ENCODE results near the gene GPSM3. TPM values are rescaled to one million over a fixed set of nuclear protein-coding genes. Genes with fewer than 3 reads are reported as not detected.

The GPSM3 gene
- total RNA-seq, 4 donors from 2014 or later: 5.9 to 17.7 (median 8.8) TPM

- H3K4me1 ChIP-seq: peaks cover 0 to 72% (median 26%) of the 10 kb centered on the region in 4 donors
- H3K27ac ChIP-seq: peak overlapping the region in 2 of 4 donors; percentile 98 to 100
- H3K9me3 ChIP-seq: no peaks in the 10 kb centered on the region
- peaks cover 0 to 48% (median 16%) of the 10 kb centered on the region in 3 donors for H3K36me3 ChIP-seq
- DNase-seq (ENCODE audit: low spot score in 2 of 2): no peak
- H3K27me3 ChIP-seq: no peaks in the 10 kb centered on the region
- TF ChIP-seq CTCF (IDR thresholded peaks at IDR 0.05) (no peak), EP300 (IDR thresholded peaks at IDR 0.05) (no peak), POLR2A (IDR thresholded peaks at IDR 0.05) (no peak)
- WGBS, 2 donors: 55 to 67% methylated on average over 10 of the region's 10 CpGs
- H3K4me3 ChIP-seq: peak overlapping the region in 1 of 4 donors; percentile 88
Observed at GRCh38 chr6:32179766-32180405, 12.6 kb downstream of the GPSM3 start.

DNA sequence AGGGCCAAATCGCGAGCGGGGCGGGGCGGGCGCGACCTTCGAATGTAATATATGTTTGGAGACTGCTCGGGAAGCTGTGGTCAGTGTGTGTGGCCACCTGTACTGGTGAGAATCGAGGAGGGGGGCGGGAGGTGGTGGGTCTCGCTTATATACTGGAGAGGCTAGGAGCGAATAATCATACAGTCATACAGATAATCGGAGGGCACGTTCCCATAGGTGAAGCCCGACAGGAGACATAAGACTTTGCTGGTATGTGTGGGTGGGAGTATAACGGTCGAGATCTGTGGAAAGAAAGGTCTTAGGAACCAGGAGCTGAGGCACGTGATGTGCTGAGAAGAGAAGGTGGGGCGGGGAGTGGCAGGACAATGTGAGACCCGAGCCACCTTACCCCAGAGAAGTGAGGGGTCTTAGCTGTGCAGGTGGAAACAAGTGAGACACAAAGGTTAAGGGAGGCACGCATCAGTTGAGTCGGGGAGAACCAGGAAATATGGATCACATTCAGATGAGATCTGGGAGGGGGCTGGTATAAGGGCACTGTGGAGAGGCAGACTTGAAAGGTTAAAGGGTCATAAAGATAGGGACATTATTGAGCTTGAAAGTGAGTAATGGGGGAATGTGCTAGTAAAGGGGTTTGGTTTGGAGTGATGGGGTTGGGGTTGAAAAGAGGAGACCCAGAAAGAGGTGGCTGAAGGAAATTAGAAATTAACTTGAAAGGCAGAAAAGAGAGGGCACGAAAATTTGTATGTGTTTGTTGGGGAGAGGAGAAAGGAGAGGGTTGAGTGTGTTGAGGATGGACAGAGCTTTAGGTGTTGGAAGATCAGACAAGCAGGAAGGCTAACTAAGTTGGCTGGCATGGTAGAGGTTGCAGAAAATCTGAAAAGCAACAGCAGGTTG, 13.6 kb downstream of the GPSM3 start:
- Histone ChIP-seq H3K36me3 (peaks cover 0 to 42% (median 16%) of the 10 kb centered on the region in 3 donors), H3K4me3 (peak overlapping the region; percentile 48 to 88 (median 71)), H3K9me3 (no peaks in the 10 kb centered on the region), H3K4me1 (peaks cover 0 to 72% (median 32%) of the 10 kb centered on the region in 4 donors), H3K27ac (peak overlapping the region; percentile 91 to 100 (median 95)), H3K27me3 (no peaks in the 10 kb centered on the region)
- WGBS, 2 donors: 2 to 3% methylated on average over 24 of the region's 24 CpGs
- DNase-seq (ENCODE audit: low spot score in 2 of 2): no peak
- no peak for TF ChIP-seq POLR2A (IDR thresholded peaks at IDR 0.05)
- TF ChIP-seq EP300 (IDR thresholded peaks at IDR 0.05): no peak
- TF ChIP-seq CTCF (IDR thresholded peaks at IDR 0.05): no peak

DNA sequence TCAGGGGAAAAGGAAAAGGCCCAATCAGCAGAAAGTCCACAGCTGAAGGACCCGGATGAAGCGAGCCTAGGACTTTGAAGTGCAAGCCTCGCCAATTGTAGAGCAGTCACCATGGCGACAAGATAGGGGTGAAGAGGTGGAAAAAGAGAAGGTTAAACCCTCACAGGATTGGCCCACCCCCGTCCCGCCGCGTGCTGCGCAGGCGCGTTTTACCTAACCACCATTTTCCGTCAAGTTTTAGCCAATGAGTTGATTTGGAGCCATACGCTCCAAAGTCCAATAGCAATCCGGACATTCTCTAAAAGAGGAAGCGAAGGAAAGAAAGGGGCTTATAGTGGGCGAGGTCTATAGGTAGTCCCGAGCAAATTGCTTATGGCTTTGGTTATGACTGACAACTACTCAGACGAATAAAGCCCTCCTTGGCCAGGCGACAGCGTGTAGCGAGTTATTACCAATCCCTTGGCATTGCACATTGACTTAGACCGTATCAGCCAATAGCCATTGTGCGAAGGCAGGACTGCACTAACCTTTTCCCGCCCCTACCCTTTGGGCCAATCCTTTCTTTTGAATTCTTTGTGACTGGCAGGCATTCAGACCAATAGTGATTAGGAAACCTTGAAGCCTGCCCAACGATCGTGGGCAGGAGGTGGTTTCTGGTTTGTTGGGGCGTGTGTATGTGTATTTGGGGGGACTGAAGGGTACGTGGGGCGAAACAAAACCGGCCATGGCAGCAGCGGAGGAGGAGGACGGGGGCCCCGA, 14.5 kb downstream of the GPSM3 start, which contains the start of gene RNF5:
Gene RNF5, plus strand, starts transcription at position 618 of the 759 bp plus-strand sequence. Its CDS starts 107 bp downstream, at position 725.
- peak within 1 kb of the TSS; percentile 91 to 100 (median 95) for H3K27ac ChIP-seq

GRCh38 chr6:32177183-32177787, 15.2 kb downstream of the GPSM3 start:
- peak overlapping the region; percentile 91 to 100 (median 95) for H3K27ac ChIP-seq
- TF ChIP-seq EP300 (IDR thresholded peaks at IDR 0.05) (peak in 1 of 2 donors; percentile 72), CTCF (IDR thresholded peaks at IDR 0.05) (no peak), POLR2A (IDR thresholded peaks at IDR 0.05) (peak; percentile 7 to 38)
- WGBS, 2 donors: 0% methylated on average over 20 of the region's 20 CpGs
- peak overlapping the region; percentile 54 to 88 (median 71) for H3K4me3 ChIP-seq
- H3K4me1 ChIP-seq: peaks cover 0 to 80% (median 32%) of the 10 kb centered on the region in 4 donors
- H3K9me3 ChIP-seq: no peaks in the 10 kb centered on the region
- peaks cover 0 to 27% (median 4%) of the 10 kb centered on the region in 3 donors for H3K36me3 ChIP-seq
- no peaks in the 10 kb centered on the region for H3K27me3 ChIP-seq
- DNase-seq (ENCODE audit: low spot score in 2 of 2): no peak

More for the DNA sequence above, 14.5 kb downstream of the GPSM3 start, which contains the start of gene RNF5:
- peaks cover 0 to 79% (median 32%) of the 10 kb centered on the region in 4 donors for H3K4me1 ChIP-seq
- H3K27me3 ChIP-seq: no peaks in the 10 kb centered on the region
- peak; percentile 95 to 99 for DNase-seq (ENCODE audit: low spot score in 2 of 2)
- 0 to 1% methylated on average over 33 of the region's 33 CpGs for WGBS, 2 donors
- H3K9me3 ChIP-seq: no peaks in the 10 kb centered on the region
- peak within 1 kb of the TSS; percentile 54 to 88 (median 71) for H3K4me3 ChIP-seq
- TF ChIP-seq POLR2A (IDR thresholded peaks at IDR 0.05) (peak; percentile 45 to 66), CTCF (IDR thresholded peaks at IDR 0.05) (no peak), EP300 (IDR thresholded peaks at IDR 0.05) (peak; percentile 48 to 86)
- peaks cover 0 to 34% (median 8%) of the 10 kb centered on the region in 3 donors for H3K36me3 ChIP-seq

Data from tibial nerve (tissue), 4 donors.